NCI-H1092 treated with DMSO at 0.1 percent for 48 hours (cell line): ENCODE measurements around the gene FTO.

Experiments used
- DNase-seq: peaks from one replicate; lab custom pipeline; 2025; lab: John Stamatoyannopoulos, UW

Gene FTO

DNA sequence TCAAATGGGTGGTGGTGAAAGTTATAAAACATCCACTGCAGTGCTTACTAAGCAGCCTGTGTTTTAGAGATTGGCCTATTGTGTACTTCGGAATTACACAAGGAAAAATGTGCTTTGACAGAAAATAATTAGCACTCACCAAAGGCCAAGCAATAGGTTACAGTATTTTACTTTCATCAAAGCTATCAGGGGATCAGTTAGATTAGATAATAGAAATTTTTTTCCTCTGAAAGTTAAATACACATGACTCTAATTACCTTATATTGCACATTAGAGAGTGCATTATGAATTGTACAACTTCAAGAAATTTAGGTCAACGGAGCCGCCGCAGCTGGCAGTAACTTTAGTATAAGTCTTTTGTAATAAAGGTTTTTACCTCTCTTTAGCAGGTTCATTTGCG is 232.6 kb downstream of the FTO start:
- DNase-seq, result no peak

DNA sequence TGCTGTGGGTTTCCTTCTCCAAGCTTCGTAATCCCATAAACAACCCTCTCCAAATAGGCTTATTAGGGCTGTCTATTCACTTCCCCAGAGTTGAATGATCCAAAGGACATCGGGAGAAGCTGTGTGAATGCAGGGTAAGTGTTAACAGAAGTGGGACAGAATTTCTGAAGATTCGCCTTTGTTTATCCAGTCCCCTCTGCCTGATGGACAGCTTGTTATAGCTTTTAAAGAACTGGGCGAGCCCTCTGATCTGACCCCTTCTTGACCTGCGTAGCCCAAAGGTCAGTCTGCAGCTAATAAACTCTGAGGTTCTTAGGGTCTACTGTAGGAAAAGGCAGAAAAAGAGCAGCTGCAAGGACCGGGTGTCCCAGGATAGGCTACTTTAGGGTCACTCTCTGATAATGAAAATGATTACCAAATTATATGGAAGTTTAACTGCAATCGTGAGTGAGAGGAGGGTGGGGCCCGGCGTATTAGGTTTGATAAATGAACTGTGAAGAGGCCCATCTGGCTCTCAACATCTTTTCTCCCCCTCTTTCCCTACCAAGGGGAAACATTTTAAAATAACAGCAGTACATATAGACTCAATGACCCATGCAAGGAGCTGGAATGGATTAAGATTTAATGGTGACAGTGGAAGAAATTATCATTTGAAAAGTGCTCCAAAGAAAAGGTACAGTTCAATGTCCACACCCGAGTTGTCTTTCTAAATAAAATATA is 233.4 kb downstream of the FTO start:
- DNase-seq, result no peak

DNA sequence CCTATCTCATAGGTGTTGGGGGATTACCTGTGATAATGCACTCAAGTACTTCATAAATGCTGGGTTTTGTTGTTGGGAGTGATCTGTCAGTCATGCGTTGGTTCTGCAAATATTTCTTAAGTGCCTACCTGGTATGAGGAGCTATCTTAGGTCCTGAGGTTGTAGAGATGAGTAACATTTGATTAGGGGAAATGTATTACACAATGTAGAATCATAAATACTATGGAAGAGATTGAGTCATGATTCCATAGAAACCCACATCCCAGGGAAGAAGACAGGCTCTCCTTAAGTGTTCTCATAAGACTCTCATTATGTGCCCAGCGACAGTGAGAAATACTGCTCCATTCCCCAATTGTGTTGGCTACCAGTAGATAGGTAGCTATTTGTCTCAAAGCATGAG is 240.1 kb downstream of the FTO start:
- no peak for DNase-seq

DNA sequence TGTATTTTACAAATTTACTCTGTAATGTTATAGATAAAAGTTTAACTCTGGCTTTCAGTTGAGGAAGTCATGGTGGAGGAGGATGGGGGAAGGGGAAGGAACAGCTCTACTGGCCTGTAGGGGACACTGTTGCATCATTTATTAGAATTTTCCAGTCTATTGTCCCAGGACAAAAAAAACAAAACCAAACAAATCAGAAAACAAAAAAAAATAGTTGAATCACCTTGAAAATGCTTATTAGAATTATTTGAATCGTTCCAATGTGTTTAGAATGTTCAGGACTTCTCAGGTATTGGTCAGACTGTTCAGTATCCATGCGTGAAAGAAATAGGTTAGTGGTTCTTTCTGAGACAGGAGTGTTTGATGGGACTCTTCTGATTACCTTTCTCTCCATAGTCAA is 242.0 kb downstream of the FTO start:
- DNase-seq, result peak; percentile 20

DNA sequence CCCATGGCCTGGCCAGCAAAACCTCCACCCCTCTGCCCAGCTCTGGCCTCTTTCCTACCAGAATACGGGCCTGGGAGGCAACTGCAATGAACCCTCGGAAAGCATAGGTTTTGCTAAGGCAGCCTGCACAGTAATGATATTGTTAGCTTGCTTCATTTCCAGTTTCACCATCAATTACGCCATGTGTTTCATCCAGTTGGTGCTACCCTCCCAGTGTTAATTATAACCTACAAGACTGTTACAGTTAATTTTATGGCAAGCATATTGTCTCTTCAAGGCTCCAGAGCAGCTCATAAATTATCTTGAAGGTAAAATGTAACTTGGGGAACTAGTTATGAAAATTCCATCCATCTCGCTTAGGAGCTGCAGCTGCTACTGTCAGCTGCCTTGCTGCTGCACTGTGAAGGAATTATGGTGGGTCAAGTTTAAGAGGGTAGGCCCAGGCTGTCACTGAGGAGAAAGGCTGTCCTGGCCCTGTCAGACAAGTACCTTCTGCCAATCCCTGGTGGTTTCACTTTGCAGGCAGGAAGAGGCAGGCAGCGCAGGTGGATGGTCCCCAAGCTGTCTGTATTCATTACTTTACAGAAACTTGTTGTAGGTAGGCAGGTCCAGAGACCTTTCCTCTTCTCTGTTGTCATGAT is 242.9 kb downstream of the FTO start:
- no peak for DNase-seq

DNA sequence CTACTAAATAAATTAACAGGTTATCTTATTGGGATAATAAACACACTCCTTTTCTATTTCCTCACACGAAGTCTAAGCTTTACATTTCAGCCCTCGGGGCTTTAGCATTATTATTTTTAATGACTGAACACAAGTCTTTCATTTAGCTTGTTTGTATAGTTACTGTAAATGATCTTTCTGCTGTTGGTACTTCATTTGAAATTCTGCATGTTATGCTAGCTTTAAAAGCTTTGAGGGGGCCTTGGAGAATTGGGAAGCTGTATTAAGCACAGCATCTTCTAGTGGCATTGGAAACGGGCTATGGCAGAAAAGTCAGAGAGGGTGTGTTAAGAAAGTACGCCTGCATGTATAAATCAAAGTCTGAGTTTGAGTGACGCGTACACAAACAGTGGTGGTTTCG is 243.7 kb downstream of the FTO start:
- DNase-seq, result no peak

DNA sequence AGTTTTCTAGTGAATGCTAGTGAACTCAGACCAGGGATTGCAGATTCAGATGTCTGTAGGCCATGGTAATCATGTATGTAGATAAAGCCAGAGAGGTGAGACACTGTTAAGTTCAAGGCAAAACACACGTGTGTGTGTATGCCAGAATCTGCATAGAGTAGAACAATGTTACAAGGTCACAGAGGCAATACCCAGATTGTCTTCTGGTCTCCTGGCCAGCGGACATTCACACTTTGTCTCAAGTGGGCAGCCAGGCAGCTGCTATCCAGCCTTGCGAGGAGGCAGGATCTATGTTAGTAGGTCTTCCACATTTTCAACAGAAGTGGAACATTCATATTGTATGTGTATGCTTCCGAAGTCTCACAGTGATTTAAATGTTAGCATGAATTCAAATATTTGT is 244.4 kb downstream of the FTO start:
- DNase-seq, result no peak

DNA sequence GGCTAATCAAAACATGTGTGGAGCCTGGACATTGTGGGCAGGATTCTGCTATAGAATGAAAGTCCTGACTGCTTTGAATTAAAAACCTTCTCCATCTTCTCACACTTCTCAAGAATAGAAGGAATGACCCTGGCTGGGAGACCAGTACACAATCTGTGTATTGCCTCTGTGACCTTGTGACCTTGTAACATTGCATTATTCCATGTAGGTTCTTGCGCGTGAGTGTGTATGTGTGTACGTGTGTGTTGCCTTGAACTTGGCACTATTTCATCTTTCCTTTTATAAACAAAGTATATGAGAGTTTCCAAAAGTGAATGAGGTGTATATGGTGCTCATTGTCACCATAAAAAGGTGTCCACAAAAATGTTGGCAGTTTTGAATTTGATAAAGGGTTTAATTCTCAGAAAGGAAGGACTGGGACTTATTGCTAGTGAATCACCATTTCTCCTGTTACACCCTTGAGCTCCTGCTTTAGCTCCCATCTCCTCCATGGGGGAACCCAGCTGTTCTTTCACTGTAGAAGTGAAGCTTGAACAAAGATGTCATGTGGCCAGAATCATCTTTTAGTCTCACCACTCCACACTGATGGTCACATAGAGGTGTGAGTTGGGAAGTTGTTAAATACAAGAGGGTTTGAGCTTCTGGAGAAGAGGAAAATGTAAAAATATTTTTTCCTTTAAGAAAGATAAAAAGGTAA is 244.9 kb downstream of the FTO start:
- peak; percentile 76 for DNase-seq

DNA sequence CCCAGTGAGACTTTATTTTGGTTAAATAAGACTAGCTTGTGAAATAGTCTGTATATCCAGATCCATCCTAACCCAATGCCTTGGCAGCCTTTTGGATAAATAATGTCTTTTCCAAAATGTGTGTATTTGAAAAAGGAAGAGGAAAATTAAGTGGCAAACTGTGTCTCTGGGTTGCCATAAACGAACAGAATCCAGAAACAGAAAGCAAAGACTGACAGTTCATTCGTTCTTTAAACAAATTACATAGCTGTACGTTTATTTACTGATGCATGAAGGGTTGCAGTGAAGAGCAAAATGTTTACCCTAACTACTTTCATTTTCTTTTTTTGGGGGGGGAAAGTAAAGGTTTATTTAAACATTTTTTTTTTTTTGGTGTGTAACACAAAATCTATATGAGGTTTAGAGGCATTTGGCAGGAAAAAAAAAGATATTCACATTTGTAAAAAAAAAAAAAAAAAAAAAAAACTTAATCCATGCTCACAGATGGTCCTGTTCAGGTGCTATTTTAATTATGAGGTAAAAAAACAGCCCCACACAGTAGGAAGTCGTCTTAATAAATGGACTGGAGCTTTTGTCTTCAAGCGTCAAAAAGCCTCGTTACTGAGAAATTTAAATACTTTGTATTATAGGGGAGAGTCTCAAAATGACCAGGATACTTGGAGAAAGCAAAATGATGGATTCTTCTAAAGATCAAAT is 245.9 kb downstream of the FTO start:
- peak; percentile 72 for DNase-seq

DNA sequence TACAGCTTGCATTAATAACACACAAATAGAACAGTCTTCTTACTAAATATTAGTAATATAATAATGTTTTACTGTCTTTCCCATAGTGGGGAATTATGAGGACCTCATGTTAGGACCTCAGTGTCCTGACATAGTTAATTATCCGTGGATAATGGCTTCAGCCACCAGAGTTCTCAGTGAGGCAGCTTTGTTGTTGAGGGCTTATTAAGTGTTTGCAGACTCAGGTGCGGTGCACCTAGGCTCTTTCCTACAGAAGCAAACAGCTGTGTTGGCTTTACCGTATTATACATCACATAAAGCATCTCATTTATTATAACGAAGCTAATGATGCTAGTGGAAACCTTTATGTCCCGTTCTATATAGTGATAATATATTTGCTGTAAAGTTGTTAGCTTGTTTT is 246.7 kb downstream of the FTO start:
- DNase-seq, result peak; percentile 92

DNA sequence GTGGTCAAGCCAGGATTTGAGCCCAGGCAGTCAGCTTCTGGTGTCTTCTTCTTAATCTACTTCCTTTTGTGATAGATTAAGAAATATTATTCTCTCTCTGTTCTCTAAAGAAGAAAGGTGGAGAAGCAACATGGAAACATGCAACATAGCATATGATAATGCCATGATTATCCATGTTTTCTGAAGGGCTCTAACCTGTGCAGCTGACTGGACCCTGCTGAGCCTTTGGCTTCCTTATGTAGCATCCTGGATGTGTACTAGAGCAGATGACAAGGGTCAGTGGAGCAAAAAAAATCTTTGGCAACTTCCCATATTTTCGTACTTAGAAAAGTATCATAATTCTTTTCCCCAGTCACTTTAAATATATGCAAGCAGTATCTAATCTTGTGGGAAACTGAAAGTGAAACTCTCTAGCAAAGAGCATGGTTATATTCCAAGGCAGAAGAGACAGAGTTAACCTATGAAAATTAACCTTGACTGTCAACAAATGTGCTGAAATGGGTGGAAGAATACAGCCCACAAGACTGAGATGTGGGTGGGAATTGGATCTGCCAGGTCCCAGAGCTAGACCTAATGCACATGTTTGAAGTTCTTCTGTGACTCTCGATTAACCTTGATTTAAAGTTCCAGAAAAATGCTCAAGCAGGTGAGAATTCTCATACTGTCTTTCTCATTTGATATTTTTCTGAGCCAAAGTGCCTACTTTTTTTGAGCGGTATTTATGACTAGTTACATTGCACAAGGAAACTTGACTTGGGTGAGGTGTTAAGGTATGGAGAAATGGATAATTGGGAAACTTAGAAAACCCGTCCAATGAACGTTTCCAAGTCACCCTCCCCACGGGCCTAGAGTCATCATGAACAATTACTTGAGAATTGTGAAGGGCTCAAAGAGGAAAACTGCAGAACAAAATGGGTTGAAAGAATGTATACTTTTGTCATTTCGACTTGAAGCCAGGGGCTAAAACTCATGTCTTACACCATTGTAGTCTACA is 248.6 kb downstream of the FTO start:
- DNase-seq, result peak; percentile 30

DNA sequence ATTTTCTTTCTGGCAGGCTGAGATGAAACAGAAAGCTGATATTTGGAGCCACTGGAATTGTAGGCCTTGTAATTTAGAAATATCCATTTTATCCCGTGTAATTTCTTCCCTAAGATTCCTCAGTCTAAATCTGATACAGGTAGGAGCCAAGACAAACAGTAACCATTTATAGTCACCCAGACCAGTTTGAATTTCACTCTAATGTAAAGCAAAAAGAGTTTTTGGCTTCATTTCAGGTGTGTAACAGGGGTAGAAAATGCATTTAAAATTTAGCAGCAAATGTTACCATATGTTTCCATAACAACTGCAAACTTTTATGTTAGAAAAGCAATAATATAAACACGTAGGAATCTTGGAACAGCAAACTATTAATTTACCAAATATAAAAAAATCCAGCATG is 249.4 kb downstream of the FTO start:
- DNase-seq, result peak; percentile 60

DNA sequence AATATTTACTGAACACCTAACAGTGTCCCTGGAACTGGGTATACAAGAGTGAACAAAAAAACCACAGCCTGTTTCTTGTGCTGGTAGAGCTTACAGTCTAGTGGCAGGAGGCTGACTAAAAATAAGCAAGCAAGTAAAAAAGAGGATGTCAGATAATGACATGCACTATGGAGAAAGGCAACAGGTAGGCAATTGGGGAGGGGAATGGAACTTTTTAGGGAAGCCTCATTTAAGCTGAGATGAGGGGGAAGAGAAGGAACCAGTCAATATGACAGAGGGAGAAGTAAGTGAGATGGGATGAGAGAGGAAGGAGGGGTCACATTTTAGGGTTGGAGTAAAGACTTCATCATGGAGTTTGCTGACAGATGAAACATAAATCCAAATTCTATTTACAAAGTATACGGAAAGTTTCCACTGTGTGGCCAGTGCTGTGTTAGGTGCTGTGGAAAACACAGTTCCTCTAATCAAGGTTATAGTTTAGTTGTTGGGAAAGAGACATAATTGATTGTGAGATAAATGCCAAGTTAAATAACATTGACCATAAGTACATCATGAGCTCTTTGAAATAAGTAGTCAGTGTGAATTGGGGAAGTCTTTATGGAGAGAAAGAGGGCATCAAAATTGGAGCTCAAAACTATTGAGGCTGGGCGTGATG is 251.4 kb downstream of the FTO start:
- peak; percentile 40 for DNase-seq

DNA sequence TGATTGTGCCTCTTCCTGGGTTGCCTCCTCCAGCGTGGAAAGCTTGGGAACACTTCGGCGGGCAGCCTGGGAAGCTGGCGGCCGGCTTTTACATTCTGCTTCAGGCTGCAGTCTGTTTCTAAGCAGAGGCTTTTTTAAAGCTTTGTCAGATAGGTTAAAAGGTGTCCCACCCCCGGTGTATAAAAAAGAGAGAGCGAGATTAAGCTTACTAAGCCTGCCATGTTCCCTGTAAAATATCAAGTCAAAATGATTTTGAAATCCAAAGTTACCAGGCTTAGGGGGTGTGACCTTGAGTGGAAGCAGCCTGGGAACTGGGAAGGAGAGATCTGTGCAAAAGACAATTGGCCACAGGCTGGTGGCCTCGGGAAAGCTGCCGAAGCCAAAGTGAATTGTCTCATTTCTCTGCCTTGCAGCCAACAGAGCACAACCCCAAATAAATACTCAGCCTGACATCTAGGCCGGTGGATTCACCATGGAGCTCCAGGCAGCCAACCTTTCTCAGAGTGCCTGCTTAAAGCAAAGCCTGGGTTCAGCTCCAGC is 254.5 kb downstream of the FTO start:
- no peak for DNase-seq

DNA sequence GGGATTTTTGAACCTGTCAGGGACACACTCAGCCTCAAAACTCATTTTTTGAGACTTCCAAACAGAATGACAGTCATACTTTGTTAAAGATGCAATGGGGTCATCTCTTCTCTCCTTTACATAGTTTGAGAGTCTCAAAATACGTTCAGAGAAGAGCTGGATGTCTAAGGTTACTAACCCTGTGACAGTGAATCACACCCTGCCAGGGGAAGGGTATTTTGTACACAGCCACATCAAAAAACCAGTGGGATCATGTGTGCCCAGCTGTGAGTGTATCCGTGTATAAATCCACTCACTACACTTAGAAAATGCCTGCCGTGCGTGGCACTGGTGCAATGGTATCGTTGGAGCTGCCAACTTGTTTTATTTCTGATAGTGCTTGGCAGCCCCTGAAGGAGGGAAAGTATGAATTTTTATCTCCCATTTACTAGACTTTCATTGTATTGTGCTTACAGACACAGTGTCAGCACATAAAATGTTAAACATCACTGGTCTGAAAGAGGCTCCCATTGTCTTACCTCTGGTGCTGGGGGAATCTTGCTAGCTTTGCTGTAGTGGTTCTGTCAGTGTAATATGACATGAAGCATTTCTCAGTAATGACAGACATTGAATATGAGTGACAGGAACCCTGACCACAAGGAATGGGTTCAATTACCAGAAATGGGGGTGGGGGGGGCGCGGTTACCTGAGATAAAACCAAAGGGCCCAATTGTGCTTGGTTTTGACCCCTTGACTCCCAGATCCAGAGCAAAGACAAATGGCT is 256.3 kb downstream of the FTO start:
- no peak for DNase-seq

DNA sequence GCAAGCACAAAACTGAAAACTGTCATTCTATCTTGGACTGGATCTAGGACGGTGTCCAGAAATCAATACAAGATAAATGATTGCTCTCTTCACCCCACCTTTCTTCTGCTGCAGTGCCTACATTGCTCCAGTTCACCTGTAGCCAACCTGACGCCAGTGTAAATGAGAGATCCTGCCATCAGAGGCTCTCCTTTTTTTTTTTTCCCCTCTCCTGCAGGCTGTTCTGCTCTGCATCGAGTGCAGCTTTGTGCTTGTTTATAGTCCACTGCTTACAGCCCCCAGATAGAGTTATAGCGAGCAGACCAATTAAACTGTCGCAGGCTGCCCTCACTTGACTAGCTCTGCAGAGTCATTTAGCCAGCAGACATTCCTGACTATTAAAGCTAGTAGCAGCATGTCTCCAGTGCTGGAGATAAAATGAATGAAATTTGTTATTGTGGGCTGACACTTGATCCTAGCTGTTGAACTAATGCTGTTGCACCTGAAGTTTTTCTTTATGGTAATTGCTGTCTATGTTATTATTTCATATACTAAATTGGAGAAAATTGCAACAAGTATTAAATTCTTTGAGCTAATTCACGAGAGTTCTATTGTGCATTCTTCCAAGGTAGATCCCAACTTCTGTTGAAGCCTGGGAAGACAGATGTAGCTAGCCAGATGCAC is 257.1 kb downstream of the FTO start:
- peak; percentile 58 for DNase-seq

DNA sequence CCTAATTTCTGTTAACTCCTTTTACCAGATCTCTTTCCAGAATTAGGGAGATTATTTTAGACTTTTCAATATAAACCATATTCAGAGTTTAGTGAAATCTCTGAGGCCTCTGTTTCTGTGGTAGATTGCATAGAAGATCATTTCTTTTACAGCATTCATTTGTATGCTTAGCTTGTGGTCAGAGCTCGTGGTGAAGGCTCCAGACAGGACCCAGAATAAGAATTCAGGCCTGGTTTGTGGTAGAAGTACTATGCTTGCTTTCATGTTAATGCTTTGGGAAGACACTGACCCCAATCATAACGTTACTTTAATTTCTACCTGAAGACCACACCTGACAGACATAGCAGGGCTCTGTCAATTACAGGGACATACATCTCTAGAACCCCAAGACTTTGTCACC is 258.1 kb downstream of the FTO start:
- DNase-seq, result no peak

DNA sequence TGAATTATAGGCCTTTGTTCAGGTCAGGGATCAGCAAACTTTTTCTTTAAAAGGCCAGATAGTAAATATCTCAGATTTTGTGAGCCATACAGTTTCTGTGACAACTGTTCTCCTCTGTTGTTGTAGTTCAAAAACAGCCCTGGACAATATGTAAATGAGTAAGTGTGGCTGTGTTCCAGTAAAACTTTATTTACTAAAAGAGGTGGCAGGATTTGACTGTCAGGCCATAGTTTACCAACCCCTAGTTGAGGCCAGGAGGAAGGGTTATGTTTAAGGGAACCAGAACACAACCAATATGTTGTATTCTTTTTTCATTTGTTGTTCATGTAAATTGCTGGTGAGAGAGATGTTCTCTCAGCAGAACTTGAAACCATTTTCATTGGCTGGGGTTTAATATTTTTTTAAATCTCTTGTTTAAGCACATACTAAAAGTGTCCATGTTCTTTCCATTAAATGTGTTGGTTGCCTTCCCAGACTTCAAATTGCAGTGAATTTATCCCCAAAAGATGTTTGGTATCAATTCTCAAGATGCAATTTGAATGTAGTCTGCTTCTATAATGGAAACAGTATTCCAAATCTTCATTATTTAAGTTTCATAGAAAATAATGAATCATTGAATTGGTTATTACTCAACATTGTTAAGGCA is 260.3 kb downstream of the FTO start:
- DNase-seq, result no peak
